Measurements from ENCODE around the gene GAK. TPM values are rescaled to one million over a fixed set of nuclear protein-coding genes. Genes with fewer than 3 reads are reported as not detected.

Gene GAK
- polyA plus RNA-seq, 1 donor (not counting 4 experiments of a cell fraction or from before 2014, with no cell fraction given): 18.4 TPM

GRCh38 chr4:823761-824460, 108.2 kb downstream of the GAK start:
- dilution Hi-C loops (cut with MboI; ENCODE audit: extremely low pct_ligation_motif_present, low sequenced_read_pairs): no loop called here
- Histone ChIP-seq H3K79me2 (ENCODE audit: control insufficient read depth, insufficient read depth, low read length) (no peaks in the 10 kb centered on the region), H3K4me1 (ENCODE audit: control insufficient read depth, extremely low read depth, insufficient read depth, low read length) (no peaks in the 10 kb centered on the region), H3K9ac (ENCODE audit: control insufficient read depth, extremely low read depth, insufficient read depth, low read length) (no peak overlapping the region), H2AFZ (ENCODE audit: control insufficient read depth, low read length) (no peak overlapping the region), H3K4me2 (ENCODE audit: control insufficient read depth, extremely low read depth, insufficient read depth, low read depth, low read length) (no peak overlapping the region), H3K4me3 (ENCODE audit: control insufficient read depth in 2 of 3, extremely low read depth in 1 of 3, insufficient read depth in 2 of 3, low read depth in 1 of 3, low read length in 3 of 3) (no peak overlapping the region), H3K9me3 (ENCODE audit: control insufficient read depth, low read depth, low read length) (peaks cover 2% of the 10 kb centered on the region), H3K27me3 (ENCODE audit: control insufficient read depth, extremely low read depth, insufficient read depth, low read length) (peaks cover 76% of the 10 kb centered on the region), H4K20me1 (ENCODE audit: control insufficient read depth, extremely low read depth, insufficient read depth, low read length) (no peaks in the 10 kb centered on the region), H3K27ac (ENCODE audit: control insufficient read depth, insufficient read depth, low read length) (no peak overlapping the region), H3K36me3 (ENCODE audit: control insufficient read depth in 2 of 2, extremely low read depth in 1 of 2, insufficient read depth in 2 of 2, low read length in 2 of 2) (no peaks in the 10 kb centered on the region), H3K9me1 (ENCODE audit: control insufficient read depth, extremely low read depth, insufficient read depth, low read length) (no peaks in the 10 kb centered on the region)
- TF ChIP-seq CTCF (optimal IDR thresholded peaks at IDR 0.05 in 1 of 3, IDR thresholded peaks at IDR 0.05 in 1 of 3, conservative IDR thresholded peaks at IDR 0.05 in 1 of 3; ENCODE audit: extremely low read depth in 1 of 3, insufficient read depth in 2 of 3, low read length in 3 of 3) (no peak), EZH2 (IDR thresholded peaks at IDR 0.05; ENCODE audit: low read length) (no peak)
- DNase-seq (ENCODE audit: low read depth, low spot score): no peak
- no peak for FAIRE-seq

DNA sequence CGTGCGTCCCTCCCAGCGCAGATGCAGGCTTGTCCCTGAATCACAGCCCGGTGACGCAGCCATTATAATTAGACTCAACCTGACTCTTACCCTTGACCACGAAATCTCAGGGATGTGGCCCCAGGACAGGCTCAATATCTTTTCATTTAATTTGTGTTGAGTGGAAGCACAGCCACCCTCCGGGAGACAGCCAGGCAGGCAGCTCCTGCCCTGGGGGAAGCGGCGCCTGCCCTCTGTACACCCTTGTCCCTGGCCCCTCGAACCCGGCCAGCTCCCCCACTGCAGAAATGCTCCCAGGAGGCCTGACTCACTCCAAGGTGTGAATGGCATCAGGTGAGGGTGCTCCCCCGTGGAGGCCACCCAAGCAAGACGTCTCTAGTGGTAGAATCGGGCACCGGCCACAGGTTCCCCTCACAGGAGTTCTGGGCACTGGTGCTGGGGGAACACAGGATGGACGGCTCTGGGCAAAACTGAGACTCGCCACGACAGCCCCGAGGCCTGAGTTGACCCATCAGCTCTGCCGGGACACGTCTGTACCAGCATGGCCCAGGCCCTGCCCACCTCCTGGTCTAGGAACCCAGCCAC, 108.8 kb downstream of the GAK start:
- H3K9me3 ChIP-seq (ENCODE audit: control insufficient read depth, low read depth, low read length): peaks cover 2% of the 10 kb centered on the region
- no peak for FAIRE-seq
- H3K27me3 ChIP-seq (ENCODE audit: control insufficient read depth, extremely low read depth, insufficient read depth, low read length): peaks cover 74% of the 10 kb centered on the region
- no peaks in the 10 kb centered on the region for H3K9me1 ChIP-seq (ENCODE audit: control insufficient read depth, extremely low read depth, insufficient read depth, low read length)
- H3K4me3 ChIP-seq (ENCODE audit: control insufficient read depth in 2 of 3, extremely low read depth in 1 of 3, insufficient read depth in 2 of 3, low read depth in 1 of 3, low read length in 3 of 3): no peak overlapping the region
- TF ChIP-seq CTCF (optimal IDR thresholded peaks at IDR 0.05 in 1 of 3, IDR thresholded peaks at IDR 0.05 in 1 of 3, conservative IDR thresholded peaks at IDR 0.05 in 1 of 3; ENCODE audit: extremely low read depth in 1 of 3, insufficient read depth in 2 of 3, low read length in 3 of 3) (no peak), EZH2 (IDR thresholded peaks at IDR 0.05; ENCODE audit: low read length) (no peak)
- no peaks in the 10 kb centered on the region for H4K20me1 ChIP-seq (ENCODE audit: control insufficient read depth, extremely low read depth, insufficient read depth, low read length)
- no peaks in the 10 kb centered on the region for H3K36me3 ChIP-seq (ENCODE audit: control insufficient read depth in 2 of 2, extremely low read depth in 1 of 2, insufficient read depth in 2 of 2, low read length in 2 of 2)
- H3K27ac ChIP-seq (ENCODE audit: control insufficient read depth, insufficient read depth, low read length): no peak overlapping the region
- H3K79me2 ChIP-seq (ENCODE audit: control insufficient read depth, insufficient read depth, low read length): no peaks in the 10 kb centered on the region
- no peak overlapping the region for H3K9ac ChIP-seq (ENCODE audit: control insufficient read depth, extremely low read depth, insufficient read depth, low read length)
- no peak overlapping the region for H3K4me2 ChIP-seq (ENCODE audit: control insufficient read depth, extremely low read depth, insufficient read depth, low read depth, low read length)
- no peak for DNase-seq (ENCODE audit: low read depth, low spot score)
- H3K4me1 ChIP-seq (ENCODE audit: control insufficient read depth, extremely low read depth, insufficient read depth, low read length): no peaks in the 10 kb centered on the region
- no peak overlapping the region for H2AFZ ChIP-seq (ENCODE audit: control insufficient read depth, low read length)
- dilution Hi-C loops (cut with MboI; ENCODE audit: extremely low pct_ligation_motif_present, low sequenced_read_pairs): no loop called here

Measured in keratinocyte (primary cell).